NCI-H128 (cell line): ENCODE measurements around the gene SNRPD3.

ENCODE experiments used
- DNase-seq: peaks from one replicate; lab custom pipeline; 2025; ENCODE audit not compliant: unreplicated experiment; lab: John Stamatoyannopoulos, UW

Gene SNRPD3

GRCh38 chr22:24555165-24556039, at the start of gene SNRPD3:
Gene SNRPD3 (plus strand): TSS chr22:24555999. CDS start chr22:24557675, 1,676 bp downstream.
- peak; percentile 89 for DNase-seq

GRCh38 chr22:24506802-24507438, 48.9 kb upstream of the SNRPD3 start:
- peak; percentile 78 for DNase-seq

DNA sequence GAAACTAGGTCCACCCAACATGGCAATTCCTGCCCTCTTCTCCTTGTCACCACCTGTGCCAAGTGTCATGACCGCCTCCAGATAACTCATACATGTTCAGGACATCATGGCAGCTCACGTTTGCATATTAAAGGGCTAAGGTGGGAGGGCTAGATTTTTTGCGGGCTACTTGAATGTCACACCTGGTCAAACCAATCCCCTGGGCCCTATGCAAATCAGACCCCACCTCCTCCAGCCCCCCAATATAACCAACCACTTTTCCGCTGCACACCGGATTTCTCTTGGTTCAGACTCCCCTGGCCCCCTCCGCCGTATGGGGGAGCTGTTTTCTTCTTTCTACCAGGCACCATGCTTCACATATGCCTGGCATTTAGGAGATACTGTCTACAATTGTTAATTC, 48.1 kb upstream of the SNRPD3 start:
- no peak for DNase-seq

- DNase-seq = no peak
Observed at GRCh38 chr22:24510637-24511625, 44.9 kb upstream of the SNRPD3 start.

- no peak for DNase-seq
Observed at GRCh38 chr22:24512043-24512442, 43.8 kb upstream of the SNRPD3 start.

GRCh38 chr22:24513378-24514240, 42.2 kb upstream of the SNRPD3 start:
- DNase-seq = no peak

DNA sequence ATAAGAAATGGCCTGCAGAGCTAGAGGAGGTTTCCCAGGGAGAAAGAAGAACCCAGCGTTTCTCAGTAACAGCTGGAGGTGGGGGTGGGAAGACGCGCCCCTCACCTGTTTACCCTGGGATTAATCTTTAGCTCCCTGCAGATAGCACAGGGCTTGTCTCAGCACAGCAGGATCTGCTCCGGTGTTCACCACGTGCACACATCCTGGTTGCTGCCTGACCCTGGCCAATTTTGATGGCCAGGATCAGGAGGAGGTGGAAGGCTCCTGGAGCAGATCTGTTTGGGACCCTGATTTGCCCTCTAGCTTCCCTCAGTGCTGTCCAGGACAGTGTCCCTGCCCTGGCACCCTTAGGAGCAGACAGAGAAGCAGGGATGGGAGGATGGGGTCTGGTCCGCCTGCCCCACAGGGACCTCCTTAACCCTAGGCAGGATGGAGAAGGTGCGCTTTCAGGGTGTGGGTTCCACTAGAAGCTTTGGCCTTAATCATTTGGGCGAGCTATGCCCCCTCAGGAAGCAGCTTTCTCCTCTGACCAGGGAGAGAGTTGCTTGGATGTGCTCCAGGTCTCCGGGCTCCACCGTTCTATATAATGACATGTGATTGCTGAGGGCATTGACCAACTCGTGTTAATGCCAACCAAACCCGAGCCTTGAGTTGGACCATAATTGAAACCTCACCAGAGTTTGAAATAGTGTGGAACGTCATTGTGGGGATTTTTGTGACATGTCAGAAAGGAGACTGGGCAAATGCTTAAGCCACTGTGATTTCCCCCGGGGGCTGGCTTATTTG, 41.4 kb upstream of the SNRPD3 start:
- DNase-seq = no peak

DNA sequence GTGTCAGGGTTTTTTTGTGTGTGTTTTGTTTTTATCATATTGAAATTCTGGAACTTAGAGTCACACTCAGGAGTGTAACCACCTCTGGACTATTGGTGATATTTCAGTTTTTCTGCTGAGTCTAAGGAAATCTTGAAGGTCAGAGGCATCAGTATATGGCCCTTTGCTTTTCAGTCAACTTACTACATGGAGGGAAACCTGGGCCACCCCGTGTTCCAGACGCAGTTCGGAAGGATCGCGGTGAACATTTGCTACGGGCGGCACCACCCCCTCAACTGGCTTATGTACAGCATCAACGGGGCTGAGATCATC, 40.8 kb upstream of the SNRPD3 start:
- no peak for DNase-seq

DNA sequence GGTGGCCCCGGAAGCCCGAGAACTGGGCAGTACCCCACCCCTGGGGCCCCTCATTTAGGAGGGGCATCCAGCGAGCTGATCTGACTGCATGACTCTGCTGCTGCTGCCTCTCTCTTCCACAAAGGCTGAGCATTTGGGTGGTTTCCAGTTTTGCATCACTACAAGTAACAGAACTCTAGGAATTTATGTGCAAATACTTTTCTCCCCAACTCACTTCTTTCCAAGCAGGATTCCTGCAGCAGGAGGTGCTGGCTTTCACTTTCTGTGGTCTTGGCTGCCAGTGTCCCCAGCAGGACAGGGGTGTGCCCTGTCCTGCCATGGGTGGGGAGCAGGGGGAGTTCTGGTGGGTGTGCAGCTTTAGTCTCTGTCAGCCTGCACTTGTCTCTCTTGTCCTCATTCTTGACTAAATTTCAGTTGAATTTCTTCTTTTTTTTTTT, 39.5 kb upstream of the SNRPD3 start:
- DNase-seq = no peak

- no peak for DNase-seq
Observed at GRCh38 chr22:24517446-24517845, 38.4 kb upstream of the SNRPD3 start.

DNA sequence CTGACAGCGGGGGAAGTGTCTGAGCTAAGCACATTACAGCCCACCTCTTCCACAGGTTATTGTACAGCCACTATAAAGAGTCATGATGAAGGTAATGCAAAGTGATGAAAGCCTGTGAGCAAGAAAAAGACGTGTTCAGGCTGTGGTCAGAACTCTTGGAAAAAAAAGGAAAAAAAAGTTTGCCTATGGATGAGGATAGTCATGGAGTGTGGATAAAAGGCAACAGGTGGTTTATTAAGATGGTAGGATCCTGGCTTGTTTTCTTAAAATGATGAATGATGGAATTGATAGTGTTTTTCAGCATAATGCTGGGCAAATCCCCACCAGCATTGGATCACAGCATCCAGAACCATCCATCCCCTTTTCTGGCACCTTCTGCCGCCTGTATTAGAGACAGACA, 37.6 kb upstream of the SNRPD3 start:
- DNase-seq = no peak

- no peak for DNase-seq
Observed at GRCh38 chr22:24518771-24519485, 36.9 kb upstream of the SNRPD3 start.

- no peak for DNase-seq
Observed at GRCh38 chr22:24519496-24519895, 36.3 kb upstream of the SNRPD3 start.

DNA sequence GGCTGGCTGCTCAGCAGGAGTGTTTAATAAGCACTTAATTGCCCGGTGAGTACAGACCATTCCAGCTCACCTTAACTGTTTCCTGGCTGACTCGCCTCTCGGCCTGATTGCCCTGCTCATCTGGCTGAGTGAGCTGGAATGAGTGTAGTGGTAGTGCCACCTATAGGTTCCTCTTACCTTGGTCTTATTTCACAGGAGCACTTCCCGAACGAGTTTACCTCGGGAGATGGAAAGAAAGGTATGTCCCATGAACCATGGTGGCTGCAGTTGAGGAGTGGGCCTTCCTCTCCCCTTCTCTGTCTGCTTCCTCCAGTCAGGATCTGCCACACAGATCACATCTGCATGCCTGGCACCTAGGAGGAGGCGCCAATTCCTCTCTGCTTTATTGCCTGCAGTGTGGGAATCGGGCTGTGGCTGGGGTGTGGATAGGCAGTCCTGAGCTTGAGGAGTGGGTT, 34.0 kb upstream of the SNRPD3 start:
- DNase-seq = peak; percentile 61

- no peak for DNase-seq
Observed at GRCh38 chr22:24523873-24524272, 31.9 kb upstream of the SNRPD3 start.

DNA sequence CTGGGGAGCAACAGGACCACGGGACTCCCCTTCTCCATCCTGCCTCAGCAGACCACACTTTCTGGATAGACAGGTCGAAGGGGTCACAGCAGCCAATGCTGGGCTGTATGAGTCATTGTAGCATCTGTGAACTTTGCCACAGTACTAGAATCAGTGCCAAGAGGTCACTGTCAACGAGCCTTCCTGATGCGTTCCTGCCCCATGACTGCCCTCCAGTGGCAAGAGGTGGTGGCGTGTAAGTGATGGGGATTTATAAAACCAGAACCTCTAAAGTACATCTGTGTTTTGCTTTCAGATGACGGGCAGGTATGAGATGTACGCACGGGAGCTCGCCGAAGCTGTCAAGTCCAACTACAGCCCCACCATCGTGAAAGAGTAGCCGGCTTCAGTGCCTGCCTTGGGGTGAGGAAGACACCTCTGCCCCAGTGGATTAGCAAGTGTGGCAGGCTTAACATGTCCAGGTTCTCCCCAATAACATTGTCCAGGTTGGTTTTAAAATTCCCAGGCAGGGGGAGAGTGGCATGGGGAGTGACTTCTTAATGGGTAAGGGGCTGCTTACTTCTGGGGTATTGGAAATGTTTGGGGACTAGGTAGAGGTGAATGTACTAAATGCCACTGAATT, 30.3 kb upstream of the SNRPD3 start:
- DNase-seq = peak; percentile 21

- no peak for DNase-seq
Observed at GRCh38 chr22:24526191-24526590, 29.6 kb upstream of the SNRPD3 start.

DNA sequence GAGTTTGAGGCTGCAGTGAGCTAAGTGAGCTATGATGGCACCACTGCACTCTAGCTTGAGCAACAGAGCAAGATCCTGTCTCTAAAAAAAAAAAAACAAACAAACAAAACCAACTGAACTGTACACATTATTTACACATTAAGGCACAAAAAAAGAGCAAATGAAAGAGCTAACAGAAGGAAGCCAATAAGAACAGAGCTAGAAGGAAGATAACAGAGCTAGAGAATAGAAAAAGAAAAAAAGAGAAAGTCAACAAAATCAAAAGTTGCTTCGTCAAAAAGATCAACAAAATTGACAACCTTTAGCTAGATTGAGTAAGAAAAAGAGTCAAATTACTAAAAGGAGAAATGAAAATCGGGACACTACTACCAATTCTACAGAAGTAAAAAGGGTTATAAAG, 25.9 kb upstream of the SNRPD3 start:
- DNase-seq = no peak
